ENCODE data around the gene PALM2AKAP2. TPM values are rescaled to one million over a fixed set of nuclear protein-coding genes. Genes with fewer than 3 reads are reported as not detected.
"Not testable (repeated sequence)": the region's sequence is repeated elsewhere in the genome, so short reads cannot be mapped to it uniquely, and the experiment has no call there.

PALM2AKAP2 gene
- total RNA-seq, 1 donor from 2014 or later = 7.8 TPM

GRCh38 chr9:109805050-109805449 is 25.1 kb downstream of the PALM2AKAP2 start:
- no peak for DNase-seq (ENCODE audit: low spot score)

GRCh38 chr9:109806506-109807115 is 26.6 kb downstream of the PALM2AKAP2 start:
- DNase-seq (ENCODE audit: low spot score) = no peak

- no peak for DNase-seq (ENCODE audit: low spot score)
Observed at GRCh38 chr9:109811876-109812275, 31.9 kb downstream of the PALM2AKAP2 start.

- DNase-seq (ENCODE audit: low spot score) = no peak
Observed at GRCh38 chr9:109812331-109812730, 32.3 kb downstream of the PALM2AKAP2 start.

- DNase-seq (ENCODE audit: low spot score) = no peak
Observed at GRCh38 chr9:109812818-109813281, 32.9 kb downstream of the PALM2AKAP2 start.

- DNase-seq (ENCODE audit: low spot score) = no peak
Observed at GRCh38 chr9:109813303-109813702, 33.3 kb downstream of the PALM2AKAP2 start.

- DNase-seq (ENCODE audit: low spot score) = no peak
Observed at GRCh38 chr9:109813829-109814228, 33.8 kb downstream of the PALM2AKAP2 start.

- DNase-seq (ENCODE audit: low spot score) = no peak
Observed at GRCh38 chr9:109815366-109815947, 35.5 kb downstream of the PALM2AKAP2 start.

- no peak for DNase-seq (ENCODE audit: low spot score)
Observed at GRCh38 chr9:109816490-109816889, 36.5 kb downstream of the PALM2AKAP2 start.

GRCh38 chr9:109817146-109817845 is 37.3 kb downstream of the PALM2AKAP2 start:
- no peak for DNase-seq (ENCODE audit: low spot score)

GRCh38 chr9:109817846-109818472 is 38.0 kb downstream of the PALM2AKAP2 start:
- DNase-seq (ENCODE audit: low spot score) = peak; percentile 80

- no peak for DNase-seq (ENCODE audit: low spot score)
Observed at GRCh38 chr9:109821711-109822110, 41.7 kb downstream of the PALM2AKAP2 start.

- not testable (repeated sequence) for DNase-seq (ENCODE audit: low spot score)
Observed at GRCh38 chr9:109825383-109825782, 45.4 kb downstream of the PALM2AKAP2 start.

- no peak for DNase-seq (ENCODE audit: low spot score)
Observed at GRCh38 chr9:109826559-109826958, 46.6 kb downstream of the PALM2AKAP2 start.

GRCh38 chr9:109828254-109828653 is 48.3 kb downstream of the PALM2AKAP2 start:
- DNase-seq (ENCODE audit: low spot score) = no peak
